HCT116 (cell line): Measurements from ENCODE around the gene RIOX2.

ENCODE experiments used
- EGR1 ChIP-seq: IDR thresholded peaks from 2 replicates; pipeline ENCODE4 v1.6.1; 2012; ENCODE audit warnings: low read depth
- EZH2 ChIP-seq: fragments of 200-600 bp; sonication (generic); IDR thresholded peaks from 2 replicates; pipeline ENCODE4 v1.6.1; 2017; ENCODE audit warnings: antibody characterized with exemption, mixed run types
- JUND ChIP-seq: IDR thresholded peaks from 2 replicates; pipeline ENCODE4 v1.6.1; 2012
- POLR2A ChIP-seq: IDR thresholded peaks from 2 replicates; pipeline ENCODE4 v1.7.0; 2011; ENCODE audit warnings: borderline replicate concordance; ENCODE audit not compliant: insufficient read depth, insufficient read length; ENCODE audit errors: extremely low read depth
- POLR2AphosphoS5 ChIP-seq: IDR thresholded peaks from 2 replicates; pipeline ENCODE4 v1.6.1; 2011; ENCODE audit warnings: mild to moderate bottlenecking, low read depth, low read length, moderate library complexity
- SIN3A ChIP-seq: IDR thresholded peaks from 2 replicates; pipeline ENCODE4 v1.6.1; 2012; ENCODE audit warnings: low read depth
- YY1 ChIP-seq: IDR thresholded peaks from 2 replicates; pipeline ENCODE4 v1.6.1; 2011; ENCODE audit warnings: low read length, low read depth, moderate library complexity, mild to moderate bottlenecking; ENCODE audit not compliant: insufficient replicate concordance; ENCODE audit errors: extremely low read depth
- ZNF274 ChIP-seq: fragments of 200-500 bp; sonication (Bioruptor generic); IDR thresholded peaks from 2 replicates; pipeline ENCODE4 v1.6.1; 2014; ENCODE audit warnings: mild to moderate bottlenecking, low read depth, low read length, inconsistent platforms
- TF ChIP-seq, protein P1 (sequence below), 3 experiments: fragments of 200-600 bp in 1 of 3; sonication (generic) in 1 of 3; IDR thresholded peaks in 2 of 3; conservative IDR thresholded peaks in 1 of 3; 2 replicates each; pipeline ENCODE4 v1.5.1; 2012 to 2017; ENCODE audit warnings: low read depth in 2 of 3, low read length in 2 of 3, antibody characterized with exemption in 1 of 3, borderline replicate concordance in 1 of 3, control low read depth in 1 of 3, mild to moderate bottlenecking in 1 of 3, mixed read lengths in 1 of 3, mixed run types in 1 of 3, moderate library complexity in 1 of 3; ENCODE audit not compliant: insufficient read depth in 1 of 3
- TF ChIP-seq, protein P2 (sequence below): IDR thresholded peaks from 2 replicates; pipeline ENCODE4 v1.6.1; 2012; ENCODE audit warnings: low read depth
- TF ChIP-seq, protein P3 (sequence below): IDR thresholded peaks from 2 replicates; pipeline ENCODE4 v1.6.1; 2012
- TF ChIP-seq, protein P4 (sequence below): IDR thresholded peaks from 2 replicates; pipeline ENCODE4 v1.6.1; 2011; ENCODE audit warnings: mild to moderate bottlenecking, low read length, moderate library complexity; ENCODE audit not compliant: insufficient replicate concordance; ENCODE audit errors: extremely low read depth

DNA sequence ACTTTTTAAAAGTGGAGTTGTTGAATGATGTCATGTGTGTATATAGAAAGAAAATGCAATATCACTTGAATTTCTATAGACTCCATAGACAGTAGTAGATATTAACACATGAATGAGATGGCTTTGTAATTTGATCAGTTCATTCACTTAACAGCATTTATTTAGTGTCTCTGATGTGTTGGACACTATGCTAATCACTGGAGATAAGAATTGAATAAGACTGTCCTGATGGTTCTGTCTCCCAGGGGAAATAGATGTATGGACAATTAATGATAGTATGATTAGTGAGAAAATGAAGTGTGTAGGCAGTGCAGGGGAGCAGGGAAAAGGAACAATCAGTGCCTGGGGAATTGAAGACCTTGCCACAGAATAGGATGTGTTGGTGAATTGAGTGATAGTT lies 72.9 kb downstream of the RIOX2 start:
- TF ChIP-seq YY1 (no peak), POLR2AphosphoS5 (no peak), JUND (no peak), POLR2A (no peak), SIN3A (no peak), EGR1 (no peak), ZNF274 (no peak), EZH2 (no peak)
- TF ChIP-seq, protein P1, sequence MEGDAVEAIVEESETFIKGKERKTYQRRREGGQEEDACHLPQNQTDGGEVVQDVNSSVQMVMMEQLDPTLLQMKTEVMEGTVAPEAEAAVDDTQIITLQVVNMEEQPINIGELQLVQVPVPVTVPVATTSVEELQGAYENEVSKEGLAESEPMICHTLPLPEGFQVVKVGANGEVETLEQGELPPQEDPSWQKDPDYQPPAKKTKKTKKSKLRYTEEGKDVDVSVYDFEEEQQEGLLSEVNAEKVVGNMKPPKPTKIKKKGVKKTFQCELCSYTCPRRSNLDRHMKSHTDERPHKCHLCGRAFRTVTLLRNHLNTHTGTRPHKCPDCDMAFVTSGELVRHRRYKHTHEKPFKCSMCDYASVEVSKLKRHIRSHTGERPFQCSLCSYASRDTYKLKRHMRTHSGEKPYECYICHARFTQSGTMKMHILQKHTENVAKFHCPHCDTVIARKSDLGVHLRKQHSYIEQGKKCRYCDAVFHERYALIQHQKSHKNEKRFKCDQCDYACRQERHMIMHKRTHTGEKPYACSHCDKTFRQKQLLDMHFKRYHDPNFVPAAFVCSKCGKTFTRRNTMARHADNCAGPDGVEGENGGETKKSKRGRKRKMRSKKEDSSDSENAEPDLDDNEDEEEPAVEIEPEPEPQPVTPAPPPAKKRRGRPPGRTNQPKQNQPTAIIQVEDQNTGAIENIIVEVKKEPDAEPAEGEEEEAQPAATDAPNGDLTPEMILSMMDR (IDR thresholded peaks at IDR 0.05 in 2 of 3, conservative IDR thresholded peaks at IDR 0.05 in 1 of 3; ENCODE audit: borderline replicate concordance in 1 of 3, insufficient read depth in 1 of 3, low read depth in 2 of 3, low read length in 2 of 3), result no peak
- TF ChIP-seq, protein P2, sequence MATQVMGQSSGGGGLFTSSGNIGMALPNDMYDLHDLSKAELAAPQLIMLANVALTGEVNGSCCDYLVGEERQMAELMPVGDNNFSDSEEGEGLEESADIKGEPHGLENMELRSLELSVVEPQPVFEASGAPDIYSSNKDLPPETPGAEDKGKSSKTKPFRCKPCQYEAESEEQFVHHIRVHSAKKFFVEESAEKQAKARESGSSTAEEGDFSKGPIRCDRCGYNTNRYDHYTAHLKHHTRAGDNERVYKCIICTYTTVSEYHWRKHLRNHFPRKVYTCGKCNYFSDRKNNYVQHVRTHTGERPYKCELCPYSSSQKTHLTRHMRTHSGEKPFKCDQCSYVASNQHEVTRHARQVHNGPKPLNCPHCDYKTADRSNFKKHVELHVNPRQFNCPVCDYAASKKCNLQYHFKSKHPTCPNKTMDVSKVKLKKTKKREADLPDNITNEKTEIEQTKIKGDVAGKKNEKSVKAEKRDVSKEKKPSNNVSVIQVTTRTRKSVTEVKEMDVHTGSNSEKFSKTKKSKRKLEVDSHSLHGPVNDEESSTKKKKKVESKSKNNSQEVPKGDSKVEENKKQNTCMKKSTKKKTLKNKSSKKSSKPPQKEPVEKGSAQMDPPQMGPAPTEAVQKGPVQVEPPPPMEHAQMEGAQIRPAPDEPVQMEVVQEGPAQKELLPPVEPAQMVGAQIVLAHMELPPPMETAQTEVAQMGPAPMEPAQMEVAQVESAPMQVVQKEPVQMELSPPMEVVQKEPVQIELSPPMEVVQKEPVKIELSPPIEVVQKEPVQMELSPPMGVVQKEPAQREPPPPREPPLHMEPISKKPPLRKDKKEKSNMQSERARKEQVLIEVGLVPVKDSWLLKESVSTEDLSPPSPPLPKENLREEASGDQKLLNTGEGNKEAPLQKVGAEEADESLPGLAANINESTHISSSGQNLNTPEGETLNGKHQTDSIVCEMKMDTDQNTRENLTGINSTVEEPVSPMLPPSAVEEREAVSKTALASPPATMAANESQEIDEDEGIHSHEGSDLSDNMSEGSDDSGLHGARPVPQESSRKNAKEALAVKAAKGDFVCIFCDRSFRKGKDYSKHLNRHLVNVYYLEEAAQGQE, result no peak
- TF ChIP-seq, protein P3, sequence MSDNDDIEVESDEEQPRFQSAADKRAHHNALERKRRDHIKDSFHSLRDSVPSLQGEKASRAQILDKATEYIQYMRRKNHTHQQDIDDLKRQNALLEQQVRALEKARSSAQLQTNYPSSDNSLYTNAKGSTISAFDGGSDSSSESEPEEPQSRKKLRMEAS, result no peak
- TF ChIP-seq, protein P4, sequence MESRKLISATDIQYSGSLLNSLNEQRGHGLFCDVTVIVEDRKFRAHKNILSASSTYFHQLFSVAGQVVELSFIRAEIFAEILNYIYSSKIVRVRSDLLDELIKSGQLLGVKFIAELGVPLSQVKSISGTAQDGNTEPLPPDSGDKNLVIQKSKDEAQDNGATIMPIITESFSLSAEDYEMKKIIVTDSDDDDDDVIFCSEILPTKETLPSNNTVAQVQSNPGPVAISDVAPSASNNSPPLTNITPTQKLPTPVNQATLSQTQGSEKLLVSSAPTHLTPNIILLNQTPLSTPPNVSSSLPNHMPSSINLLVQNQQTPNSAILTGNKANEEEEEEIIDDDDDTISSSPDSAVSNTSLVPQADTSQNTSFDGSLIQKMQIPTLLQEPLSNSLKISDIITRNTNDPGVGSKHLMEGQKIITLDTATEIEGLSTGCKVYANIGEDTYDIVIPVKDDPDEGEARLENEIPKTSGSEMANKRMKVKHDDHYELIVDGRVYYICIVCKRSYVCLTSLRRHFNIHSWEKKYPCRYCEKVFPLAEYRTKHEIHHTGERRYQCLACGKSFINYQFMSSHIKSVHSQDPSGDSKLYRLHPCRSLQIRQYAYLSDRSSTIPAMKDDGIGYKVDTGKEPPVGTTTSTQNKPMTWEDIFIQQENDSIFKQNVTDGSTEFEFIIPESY, result no peak
